Body of pancreas (tissue), 4 donors: ENCODE measurements around the gene ILF3.

Experiments used
- POLR2A ChIP-seq, 3 donors: fragments of 450-650 bp; IDR thresholded peaks; one replicate each; pipeline ENCODE4 v1.6.1; 2016; ENCODE audit warnings: antibody characterized with exemption in 3 of 3, mild to moderate bottlenecking in 2 of 3
- TF ChIP-seq, protein P1 (sequence below), 7 experiments: fragments of 450-650 bp in 4 of 7; fragments of 200-600 bp in 3 of 7; sonication (generic) in 3 of 7; IDR thresholded peaks; one replicate each; pipeline ENCODE4 v1.5.1; 2016 to 2019; ENCODE audit warnings: antibody characterized with exemption in 7 of 7

- TF ChIP-seq, protein P1, sequence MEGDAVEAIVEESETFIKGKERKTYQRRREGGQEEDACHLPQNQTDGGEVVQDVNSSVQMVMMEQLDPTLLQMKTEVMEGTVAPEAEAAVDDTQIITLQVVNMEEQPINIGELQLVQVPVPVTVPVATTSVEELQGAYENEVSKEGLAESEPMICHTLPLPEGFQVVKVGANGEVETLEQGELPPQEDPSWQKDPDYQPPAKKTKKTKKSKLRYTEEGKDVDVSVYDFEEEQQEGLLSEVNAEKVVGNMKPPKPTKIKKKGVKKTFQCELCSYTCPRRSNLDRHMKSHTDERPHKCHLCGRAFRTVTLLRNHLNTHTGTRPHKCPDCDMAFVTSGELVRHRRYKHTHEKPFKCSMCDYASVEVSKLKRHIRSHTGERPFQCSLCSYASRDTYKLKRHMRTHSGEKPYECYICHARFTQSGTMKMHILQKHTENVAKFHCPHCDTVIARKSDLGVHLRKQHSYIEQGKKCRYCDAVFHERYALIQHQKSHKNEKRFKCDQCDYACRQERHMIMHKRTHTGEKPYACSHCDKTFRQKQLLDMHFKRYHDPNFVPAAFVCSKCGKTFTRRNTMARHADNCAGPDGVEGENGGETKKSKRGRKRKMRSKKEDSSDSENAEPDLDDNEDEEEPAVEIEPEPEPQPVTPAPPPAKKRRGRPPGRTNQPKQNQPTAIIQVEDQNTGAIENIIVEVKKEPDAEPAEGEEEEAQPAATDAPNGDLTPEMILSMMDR (IDR thresholded peaks at IDR 0.05), result no peak
- no peak for TF ChIP-seq POLR2A (IDR thresholded peaks at IDR 0.05)
Measured at GRCh38 chr19:10636304-10636972, 17.7 kb upstream of the ILF3 start.
